HPDE6-E6E7 (cell line): ENCODE results near the gene HPSE2.

Source experiments
- DNase-seq: peaks from one replicate; pipeline ENCODE4 v3.0.0; 2011; ENCODE audit warnings: missing footprints; ENCODE audit errors: extremely low spot score

Gene HPSE2

DNA sequence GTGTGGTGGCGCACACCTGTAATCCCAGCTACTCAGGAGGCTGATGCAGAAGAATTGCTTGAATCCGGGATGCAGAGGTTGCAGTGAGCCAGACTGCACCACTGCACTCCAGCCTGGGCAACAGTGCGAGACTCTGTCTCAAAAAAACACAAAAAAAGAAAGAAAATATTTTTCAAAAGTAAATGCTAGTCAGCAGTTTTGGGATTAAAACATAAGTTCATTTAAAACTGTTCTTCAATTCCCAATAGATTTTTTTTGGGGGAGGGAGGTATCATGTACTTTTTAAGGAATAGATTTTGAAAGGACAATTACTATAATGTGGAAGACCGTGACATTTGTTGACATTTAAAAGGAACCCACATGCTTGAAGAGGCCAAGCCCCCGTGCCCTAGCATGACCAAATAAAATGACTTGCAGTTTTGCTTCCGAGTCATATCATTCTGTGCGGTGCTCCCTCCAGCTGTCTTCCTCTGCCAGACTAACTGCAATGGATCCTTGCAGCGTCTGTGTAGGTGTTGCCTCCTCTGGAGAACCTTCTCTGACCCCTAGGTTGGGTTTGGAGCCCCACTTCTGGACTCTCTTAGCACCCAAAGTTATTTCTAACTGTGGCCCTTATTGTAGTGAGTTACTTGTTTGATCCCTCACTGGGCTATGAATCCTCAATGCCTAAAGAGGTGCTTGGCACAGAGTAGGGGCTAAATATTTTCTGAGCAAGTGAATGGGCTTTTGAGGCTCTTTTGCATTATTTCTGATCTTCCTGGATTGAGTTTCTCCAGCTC lies 771.5 kb downstream of the HPSE2 start:
- no peak for DNase-seq

- no peak for DNase-seq
These were observed 772.6 kb downstream of the HPSE2 start for GRCh38 chr10:98463016-98463415.

- DNase-seq: no peak
These were observed 774.2 kb downstream of the HPSE2 start for GRCh38 chr10:98461500-98461842.

DNA sequence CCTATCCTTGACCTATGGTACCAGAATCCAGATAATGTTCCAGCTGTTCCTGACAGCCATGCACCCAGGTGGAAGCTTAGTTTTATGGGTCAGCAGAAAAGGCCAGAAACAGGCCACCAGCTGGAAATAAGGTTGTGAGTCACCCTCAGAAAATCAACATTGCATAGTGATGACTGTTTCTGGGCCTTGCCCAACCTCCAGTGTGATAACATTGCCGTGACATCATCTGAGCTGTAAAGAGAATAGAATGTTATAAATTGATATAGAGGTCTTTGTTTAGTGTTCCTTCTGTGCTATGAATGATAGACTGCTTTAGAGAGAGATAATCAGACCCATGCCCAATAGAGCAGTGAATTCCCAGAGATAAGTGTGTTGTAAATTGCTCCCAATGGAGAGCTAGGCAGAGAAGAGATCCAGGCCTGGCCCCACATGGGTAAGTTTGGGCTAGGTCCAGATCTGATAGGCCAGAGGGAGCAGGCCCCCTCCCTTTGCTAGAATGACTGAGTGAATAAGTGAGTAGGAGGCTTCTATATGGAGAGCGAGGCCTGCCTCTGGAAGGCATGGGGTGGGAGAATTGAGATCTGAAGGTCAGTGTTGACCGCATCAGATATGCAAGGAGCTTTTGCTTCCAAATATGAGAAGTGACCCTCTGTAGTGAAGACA lies 774.7 kb downstream of the HPSE2 start:
- DNase-seq: peak; percentile 81

- DNase-seq: no peak
These were observed 776.6 kb downstream of the HPSE2 start for GRCh38 chr10:98458809-98459784.

DNA sequence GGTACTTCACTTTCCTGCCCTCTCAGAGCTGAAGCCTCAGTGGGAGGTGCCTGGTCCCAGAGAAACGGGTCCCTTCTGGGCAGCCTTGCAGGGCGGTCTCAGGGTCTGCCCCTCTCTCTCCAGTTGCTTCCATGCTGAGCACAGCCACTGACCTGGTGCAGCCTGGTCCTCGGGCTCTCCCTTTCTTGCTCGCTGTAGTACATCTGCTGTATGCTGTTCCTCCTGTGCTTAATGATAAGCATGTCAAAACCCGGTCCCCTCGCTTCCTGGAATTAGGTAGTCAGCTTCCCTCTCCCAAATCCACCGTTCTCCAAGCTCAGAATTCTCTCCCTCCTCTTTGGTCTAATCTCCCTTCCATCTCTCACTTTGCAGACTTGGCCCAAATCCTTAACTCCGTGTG lies 777.9 kb downstream of the HPSE2 start:
- DNase-seq: no peak

- DNase-seq: no peak
These were observed 778.8 kb downstream of the HPSE2 start for GRCh38 chr10:98456686-98457482.

DNA sequence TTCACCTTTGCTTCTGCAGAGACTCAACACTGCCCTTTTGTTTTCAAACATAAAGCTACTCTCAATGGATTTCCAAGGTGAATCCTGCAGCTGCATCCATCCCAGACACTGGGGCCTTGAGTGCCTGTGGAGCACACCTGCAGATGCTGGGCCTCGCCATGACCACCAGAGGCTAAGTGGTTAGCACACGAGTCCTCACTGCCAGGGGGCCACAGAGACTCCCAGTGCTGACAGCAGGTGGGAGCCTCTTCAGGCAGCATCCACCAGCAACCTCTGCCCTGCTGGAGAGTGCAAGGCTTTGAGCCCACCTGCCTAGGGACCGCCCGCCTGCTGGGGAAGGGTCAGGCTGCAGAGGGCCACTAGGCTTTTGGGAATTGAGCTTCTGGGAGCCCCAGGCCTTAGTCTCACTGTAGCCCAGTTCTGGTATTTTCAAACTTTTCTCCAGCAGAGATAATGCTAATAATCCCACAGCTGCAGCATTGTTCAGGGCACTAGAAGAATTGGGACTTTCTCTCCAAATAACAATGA lies 779.5 kb downstream of the HPSE2 start:
- DNase-seq: no peak

- DNase-seq: no peak
These were observed 781.9 kb downstream of the HPSE2 start for GRCh38 chr10:98453729-98454128.

DNA sequence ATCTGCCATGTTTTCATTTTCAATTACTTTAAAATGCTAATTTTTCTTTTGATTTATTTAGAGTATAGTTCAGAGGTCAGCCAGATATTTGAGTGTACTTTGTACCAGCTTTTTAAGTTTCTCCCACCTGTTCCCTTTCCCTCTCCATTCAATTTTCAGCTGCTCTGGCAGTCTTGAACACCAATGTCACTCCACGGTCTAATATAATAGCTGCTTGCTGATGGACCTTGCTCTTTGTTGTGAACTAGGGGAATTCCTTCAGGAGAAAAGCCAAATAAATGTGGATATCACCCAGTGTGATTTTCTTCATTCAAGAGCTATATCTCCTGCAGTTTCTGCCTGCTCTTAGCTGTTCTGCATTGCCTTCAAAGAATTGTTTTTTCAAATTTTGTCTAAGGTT lies 785.0 kb downstream of the HPSE2 start:
- DNase-seq: no peak

DNA sequence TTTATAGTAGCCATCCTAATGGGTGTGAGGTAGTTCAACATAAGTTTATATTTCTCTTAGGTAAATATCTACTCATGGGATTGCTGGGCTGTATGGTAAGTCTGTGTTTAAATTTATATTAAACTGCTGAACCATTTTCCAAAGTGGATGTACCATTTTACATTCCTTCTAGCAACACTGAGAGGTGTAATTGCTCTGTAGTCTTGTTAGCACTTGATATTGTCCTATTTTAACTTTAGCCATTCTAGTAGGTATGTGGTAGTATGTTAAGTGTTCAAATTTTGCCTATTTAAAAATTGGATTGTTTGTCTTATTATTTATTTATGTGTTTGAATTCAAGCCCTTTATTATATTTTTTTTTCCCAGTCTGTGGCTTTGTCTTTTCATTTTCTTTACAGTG lies 786.4 kb downstream of the HPSE2 start:
- DNase-seq: no peak

GRCh38 chr10:98446661-98447221 lies 788.9 kb downstream of the HPSE2 start, which contains the start of gene HPS1:
Gene HPS1 (minus strand): TSS chr10:98446935. CDS start chr10:98443240, 3,695 bp downstream.
- peak; percentile 78 for DNase-seq

GRCh38 chr10:98446151-98446660 lies 789.4 kb downstream of the HPSE2 start:
- DNase-seq: peak; percentile 40

DNA sequence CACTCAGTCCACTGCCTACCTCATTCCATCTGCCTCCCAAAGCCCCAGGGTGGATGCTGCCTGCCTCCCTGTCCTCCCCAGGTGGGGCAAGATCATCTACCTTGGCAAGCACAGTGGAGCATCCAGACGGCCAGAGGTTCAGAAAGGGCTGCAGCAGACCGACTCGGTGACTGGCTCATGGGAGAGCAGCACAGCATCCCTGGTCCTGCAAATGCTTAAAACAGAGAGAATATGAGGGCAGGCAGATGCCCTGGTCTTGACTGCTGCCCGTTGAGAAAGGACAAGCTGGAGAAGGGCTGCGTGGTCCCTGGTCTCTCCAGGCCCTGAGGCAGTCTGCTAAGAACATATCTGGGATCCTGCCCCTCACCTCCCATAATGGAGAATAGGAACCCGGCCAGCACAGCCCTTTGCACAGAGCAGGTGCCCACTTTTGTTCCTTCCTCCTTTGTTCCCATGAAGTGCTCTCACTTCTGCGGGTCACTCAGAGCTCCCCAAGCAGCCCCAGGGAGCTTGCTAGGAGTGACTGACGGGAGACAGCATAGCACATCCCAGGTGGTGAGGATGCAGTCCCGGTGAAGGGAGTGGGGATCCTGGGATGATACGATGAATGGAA lies 790.3 kb downstream of the HPSE2 start:
- DNase-seq: no peak

GRCh38 chr10:98444314-98445006 lies 791.2 kb downstream of the HPSE2 start:
- no peak for DNase-seq

DNA sequence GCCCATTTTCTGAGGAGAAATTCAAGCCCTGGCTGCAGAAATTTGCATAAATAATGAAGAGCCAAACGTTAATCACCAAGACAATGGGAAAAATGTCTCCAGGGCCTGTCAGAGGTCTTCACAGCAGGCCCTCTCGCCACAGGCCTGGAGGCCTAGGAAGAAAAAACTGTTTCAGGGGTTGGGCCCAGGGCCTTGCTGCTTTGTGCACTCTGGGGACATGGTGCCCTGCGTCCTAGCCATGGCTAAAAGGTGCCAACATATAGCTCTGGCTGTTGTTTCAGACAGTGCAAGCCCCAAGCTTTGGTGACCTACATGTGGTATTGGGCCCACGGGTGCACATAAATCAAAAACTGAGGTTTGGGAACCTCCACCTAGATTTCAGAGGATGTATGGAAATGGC lies 796.9 kb downstream of the HPSE2 start:
- no peak for DNase-seq

DNA sequence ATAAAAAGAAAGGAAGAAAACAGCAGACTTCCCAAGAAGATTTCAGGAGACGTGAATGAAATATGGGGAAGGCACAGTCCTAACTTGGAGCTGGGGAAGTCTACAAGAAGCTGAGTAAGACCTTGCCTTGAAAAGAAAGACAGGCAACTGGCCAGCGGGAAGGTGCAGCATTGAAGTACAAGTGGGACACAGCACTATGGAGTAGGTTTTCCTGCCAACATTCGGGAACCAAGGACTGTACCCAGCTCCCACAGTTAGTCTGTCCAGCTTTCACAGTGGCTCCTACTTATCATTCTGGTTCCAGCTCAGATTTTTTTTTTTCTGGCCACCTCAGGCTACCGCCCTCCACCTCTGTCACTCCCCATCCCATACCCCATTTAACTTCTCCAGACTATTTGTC lies 798.9 kb downstream of the HPSE2 start:
- DNase-seq: no peak

- DNase-seq: no peak
These were observed 800.5 kb downstream of the HPSE2 start for GRCh38 chr10:98435178-98435577.

- no peak for DNase-seq
These were observed 801.5 kb downstream of the HPSE2 start for GRCh38 chr10:98433881-98434732.
